Spleen (tissue), 7 donors: ENCODE data around the gene PGGT1B.

Experiments used
- CTCF ChIP-seq, 11 experiments: fragments of 200-600 bp in 7 of 11; fragments of 450-650 bp in 4 of 11; sonication (generic) in 4 of 11; IDR thresholded peaks in 8 of 11; conservative IDR thresholded peaks in 3 of 11; 1 replicate in 7 of 11; 2 replicates in 4 of 11; pipeline versions ENCODE4 v1.4.0 to v1.8.0; 2016 to 2021; ENCODE audit warnings: antibody characterized with exemption in 11 of 11, inconsistent platforms in 4 of 11, mild to moderate bottlenecking in 1 of 11
- POLR2AphosphoS5 ChIP-seq, 3 donors: sonication (generic); formaldehyde crosslinking; IDR thresholded peaks; one replicate each; pipeline ENCODE4 v1.5.1; 2017; ENCODE audit warnings: antibody characterized with exemption in 3 of 3
- donor health status: DM: no; HTN: no; CAD: no; lungs with moderate emphysema.
- donor health status: DM: no; HTN: no; CAD: no.
- donor health status: DM: no; HTN: no; CAD: no.

GRCh38 chr5:115272297-115272958 is 9.8 kb upstream of the PGGT1B start:
- TF ChIP-seq CTCF (IDR thresholded peaks at IDR 0.05 in 8 of 11, conservative IDR thresholded peaks at IDR 0.05 in 3 of 11): no peak
- TF ChIP-seq POLR2AphosphoS5 (IDR thresholded peaks at IDR 0.05): no peak
